Stimulated activated naive CD4-positive, alpha-beta T cell treated with Interleukin-2 at 50 U/mL for 16 hours (primary cell): ENCODE results near the gene TGFBR3.
"Not testable (repeated sequence)": the region's sequence is repeated elsewhere in the genome, so short reads cannot be mapped to it uniquely, and the experiment has no call there.

Experiments
- DNase-seq: peaks from one replicate; lab custom pipeline; 2025; lab: John Stamatoyannopoulos, UW

TGFBR3 gene

GRCh38 chr1:91847851-91848250, 38.1 kb downstream of the TGFBR3 start:
- DNase-seq: no peak

- no peak for DNase-seq
These were observed 39.3 kb downstream of the TGFBR3 start for GRCh38 chr1:91846639-91847013.

GRCh38 chr1:91846007-91846638, 39.8 kb downstream of the TGFBR3 start:
- DNase-seq: no peak

- no peak for DNase-seq
These were observed 41.0 kb downstream of the TGFBR3 start for GRCh38 chr1:91844862-91845528.

GRCh38 chr1:91843843-91844242, 42.1 kb downstream of the TGFBR3 start:
- no peak for DNase-seq

GRCh38 chr1:91842563-91842962, 43.4 kb downstream of the TGFBR3 start:
- no peak for DNase-seq

GRCh38 chr1:91842056-91842455, 43.9 kb downstream of the TGFBR3 start:
- no peak for DNase-seq

- DNase-seq: not testable (repeated sequence)
These were observed 45.7 kb downstream of the TGFBR3 start for GRCh38 chr1:91840276-91840675.

- DNase-seq: no peak
These were observed 49.5 kb downstream of the TGFBR3 start for GRCh38 chr1:91836331-91837040.

- DNase-seq: no peak
These were observed 50.8 kb downstream of the TGFBR3 start for GRCh38 chr1:91835087-91835521.

GRCh38 chr1:91834549-91834948, 51.4 kb downstream of the TGFBR3 start:
- DNase-seq: not testable (repeated sequence)

- DNase-seq: no peak
These were observed 52.0 kb downstream of the TGFBR3 start for GRCh38 chr1:91833946-91834345.

GRCh38 chr1:91831132-91831930, 54.6 kb downstream of the TGFBR3 start:
- DNase-seq: no peak

- DNase-seq: no peak
These were observed 55.5 kb downstream of the TGFBR3 start for GRCh38 chr1:91830242-91831131.

- DNase-seq: no peak
These were observed 56.4 kb downstream of the TGFBR3 start for GRCh38 chr1:91829293-91830153.

- DNase-seq: no peak
These were observed 57.2 kb downstream of the TGFBR3 start for GRCh38 chr1:91828583-91829281.

GRCh38 chr1:91827459-91828321, 58.3 kb downstream of the TGFBR3 start:
- no peak for DNase-seq

- peak; percentile 1 for DNase-seq
These were observed 58.9 kb downstream of the TGFBR3 start for GRCh38 chr1:91827087-91827458.

GRCh38 chr1:91826649-91827048, 59.3 kb downstream of the TGFBR3 start:
- no peak for DNase-seq
